ENCODE data around the gene SP110.
"Not testable (repeated sequence)": the region's sequence is repeated elsewhere in the genome, so short reads cannot be mapped to it uniquely, and the experiment has no call there.

SP110 gene

DNA sequence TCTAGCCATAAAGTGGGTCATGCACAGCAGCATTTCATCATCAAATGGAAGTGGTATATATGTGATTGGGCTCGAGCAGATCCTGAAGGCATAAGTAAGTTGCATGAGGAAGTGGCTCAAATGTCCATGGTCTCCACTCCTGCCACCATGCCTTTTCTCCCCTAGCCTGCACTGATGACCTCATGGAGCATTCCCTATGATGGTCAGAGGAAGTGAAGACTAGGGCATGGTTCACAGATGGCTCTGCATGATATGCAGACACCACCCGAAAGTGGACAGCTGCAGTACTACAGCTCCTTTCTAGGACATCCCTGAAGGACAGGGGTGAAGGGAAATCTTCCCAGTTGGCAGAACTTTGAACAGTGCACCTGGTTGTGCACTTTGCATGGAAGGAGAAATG is 99.4 kb downstream of the SP110 start:
- DNase-seq = not testable (repeated sequence)

DNA sequence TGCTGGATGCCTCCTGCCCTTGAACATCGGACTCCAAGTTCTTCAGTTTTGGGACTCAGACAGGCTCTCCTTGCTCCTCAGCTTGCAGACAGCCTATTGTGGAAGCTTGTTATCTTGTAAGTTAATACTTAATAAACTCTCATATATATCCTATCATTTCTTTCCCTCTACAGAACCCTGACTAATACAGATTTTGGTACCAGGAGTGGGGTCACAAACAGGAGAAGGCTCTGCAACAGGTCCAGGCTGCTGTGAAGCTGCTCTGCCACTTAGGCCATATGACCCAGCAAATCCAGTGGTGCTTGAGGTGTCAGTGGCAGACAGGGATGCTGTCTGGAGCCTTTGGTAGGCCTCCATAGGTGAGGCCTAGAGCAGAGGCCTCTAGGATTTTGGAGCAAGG is 100.0 kb downstream of the SP110 start:
- not testable (repeated sequence) for DNase-seq
